Thoracic aorta (tissue), 2 donors: ENCODE results near the gene TUBB1. TPM values are rescaled to one million over a fixed set of nuclear protein-coding genes. Genes with fewer than 3 reads are reported as not detected.
"Not testable (repeated sequence)": the region's sequence is repeated elsewhere in the genome, so short reads cannot be mapped to it uniquely, and the experiment has no call there.

Source experiments
- ATAC-seq: fragments of 150-250 bp; one replicate; pipeline ENCODE4 v1.8.0; 2017; ENCODE audit warnings: low read depth; ENCODE audit not compliant: insufficient number of reproducible peaks, low FRiP score
- DNase-seq: peaks from one replicate; pipeline ENCODE4 v3.0.0-alpha.2; 2020; ENCODE audit warnings: low spot score
- H3K27ac ChIP-seq, 2 donors: fragments of 200-600 bp; sonication (generic); 1 replicate in 1 of 2; 2 replicates in 1 of 2; pipeline ENCODE4 v1.5.1; 2016; ENCODE audit warnings: mild to moderate bottlenecking in 2 of 2, moderate library complexity in 2 of 2
- H3K27me3 ChIP-seq: fragments of 200-600 bp; sonication (generic); replicated peaks from 2 replicates; pipeline ENCODE4 v1.6.0; 2016; ENCODE audit warnings: mild to moderate bottlenecking; ENCODE audit not compliant: insufficient read depth
- H3K36me3 ChIP-seq: fragments of 200-600 bp; sonication (generic); one replicate; pipeline ENCODE4 v1.5.1; 2016
- H3K4me1 ChIP-seq, 2 donors: fragments of 200-600 bp; sonication (generic); 1 replicate in 1 of 2; 2 replicates in 1 of 2; pipeline versions ENCODE4 v1.5.1 to v1.6.0; 2016; ENCODE audit warnings: low read depth in 2 of 2, mild to moderate bottlenecking in 1 of 2; ENCODE audit not compliant: control insufficient read depth in 1 of 2
- H3K4me3 ChIP-seq: fragments of 200-600 bp; sonication (generic); 2 replicates; pipeline ENCODE4 v1.5.1; 2016; ENCODE audit warnings: mild to moderate bottlenecking
- H3K9me3 ChIP-seq: fragments of 200-600 bp; sonication (generic); 2 replicates; pipeline ENCODE4 v1.5.1; 2016
- total RNA-seq, 2 donors: library from RNA; depleted of rRNA; stranded (reverse); fragments of >200 nt; gene quantifications; one replicate each; pipeline versions ENCODE4 v1.1.0 to v1.2.3, GENCODE V29; 2016
- TF ChIP-seq, protein P1 (sequence below): fragments of 200-600 bp; sonication (generic); IDR thresholded peaks from one replicate; pipeline ENCODE4 v1.5.1; 2019; ENCODE audit warnings: antibody characterized with exemption

Gene TUBB1
- total RNA-seq, 2 donors from 2014 or later = 0.54 TPM; not detected in 1

DNA sequence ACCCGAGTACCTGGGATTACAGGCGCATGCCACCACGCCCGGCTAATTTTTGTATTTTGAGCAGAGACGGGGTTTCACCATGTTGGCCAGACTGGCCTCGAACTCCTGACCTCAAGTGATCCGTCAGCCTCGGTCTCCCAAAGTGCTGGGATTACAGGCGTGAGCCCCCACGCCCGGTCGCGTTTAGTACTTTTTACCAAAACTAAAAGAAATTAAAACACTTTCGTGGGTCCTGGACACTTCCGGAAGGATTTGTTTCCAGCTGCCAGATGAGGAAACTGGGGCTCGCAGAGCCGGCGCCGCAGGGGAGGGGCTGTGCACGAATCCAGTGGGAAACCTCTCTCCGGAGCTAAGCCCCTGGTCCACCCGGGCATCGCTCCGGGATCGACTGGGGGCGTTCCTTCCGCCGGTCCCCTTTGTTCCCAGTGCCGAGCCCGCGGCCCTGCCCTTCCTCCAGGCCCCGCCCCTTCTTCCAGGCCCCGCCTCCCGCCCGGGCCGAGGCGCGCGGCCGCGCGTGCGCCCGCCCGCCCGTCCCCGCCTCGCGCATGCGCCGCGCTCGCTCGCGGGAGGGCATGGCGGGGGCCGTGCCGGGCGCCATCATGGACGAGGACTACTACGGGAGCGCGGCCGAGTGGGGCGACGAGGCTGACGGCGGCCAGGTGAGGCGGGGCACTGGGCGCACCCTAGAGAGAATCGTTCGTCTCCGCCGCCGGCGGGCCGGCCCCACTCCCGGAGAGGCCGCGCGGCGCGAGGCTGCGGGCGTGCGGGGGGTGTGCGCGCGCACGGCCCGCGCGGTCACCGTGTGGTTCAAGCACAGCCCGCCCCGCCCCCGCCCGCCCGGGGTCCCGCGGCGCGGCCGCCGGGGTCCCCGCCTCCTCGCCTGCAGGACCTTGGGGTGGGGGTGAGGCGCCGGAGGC is 38.3 kb upstream of the TUBB1 start, which contains the start of gene NELFCD:
Gene NELFCD (plus strand): TSS at position 546 of the 917 bp plus-strand sequence. CDS start 54 bp downstream, at position 600.
- Histone ChIP-seq H3K27me3 (no peaks in the 10 kb centered on the region), H3K27ac (peak within 1 kb of the TSS; percentile 75 to 85), H3K4me1 (peaks cover 15 to 37% of the 10 kb centered on the region in 2 donors), H3K36me3 (no peaks in the 10 kb centered on the region), H3K4me3 (peak within 1 kb of the TSS; percentile 98), H3K9me3 (no peaks in the 10 kb centered on the region)
- DNase-seq (peak; percentile 29), ATAC-seq (peak; percentile 93)
- TF ChIP-seq, protein P1, sequence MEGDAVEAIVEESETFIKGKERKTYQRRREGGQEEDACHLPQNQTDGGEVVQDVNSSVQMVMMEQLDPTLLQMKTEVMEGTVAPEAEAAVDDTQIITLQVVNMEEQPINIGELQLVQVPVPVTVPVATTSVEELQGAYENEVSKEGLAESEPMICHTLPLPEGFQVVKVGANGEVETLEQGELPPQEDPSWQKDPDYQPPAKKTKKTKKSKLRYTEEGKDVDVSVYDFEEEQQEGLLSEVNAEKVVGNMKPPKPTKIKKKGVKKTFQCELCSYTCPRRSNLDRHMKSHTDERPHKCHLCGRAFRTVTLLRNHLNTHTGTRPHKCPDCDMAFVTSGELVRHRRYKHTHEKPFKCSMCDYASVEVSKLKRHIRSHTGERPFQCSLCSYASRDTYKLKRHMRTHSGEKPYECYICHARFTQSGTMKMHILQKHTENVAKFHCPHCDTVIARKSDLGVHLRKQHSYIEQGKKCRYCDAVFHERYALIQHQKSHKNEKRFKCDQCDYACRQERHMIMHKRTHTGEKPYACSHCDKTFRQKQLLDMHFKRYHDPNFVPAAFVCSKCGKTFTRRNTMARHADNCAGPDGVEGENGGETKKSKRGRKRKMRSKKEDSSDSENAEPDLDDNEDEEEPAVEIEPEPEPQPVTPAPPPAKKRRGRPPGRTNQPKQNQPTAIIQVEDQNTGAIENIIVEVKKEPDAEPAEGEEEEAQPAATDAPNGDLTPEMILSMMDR = no peak

DNA sequence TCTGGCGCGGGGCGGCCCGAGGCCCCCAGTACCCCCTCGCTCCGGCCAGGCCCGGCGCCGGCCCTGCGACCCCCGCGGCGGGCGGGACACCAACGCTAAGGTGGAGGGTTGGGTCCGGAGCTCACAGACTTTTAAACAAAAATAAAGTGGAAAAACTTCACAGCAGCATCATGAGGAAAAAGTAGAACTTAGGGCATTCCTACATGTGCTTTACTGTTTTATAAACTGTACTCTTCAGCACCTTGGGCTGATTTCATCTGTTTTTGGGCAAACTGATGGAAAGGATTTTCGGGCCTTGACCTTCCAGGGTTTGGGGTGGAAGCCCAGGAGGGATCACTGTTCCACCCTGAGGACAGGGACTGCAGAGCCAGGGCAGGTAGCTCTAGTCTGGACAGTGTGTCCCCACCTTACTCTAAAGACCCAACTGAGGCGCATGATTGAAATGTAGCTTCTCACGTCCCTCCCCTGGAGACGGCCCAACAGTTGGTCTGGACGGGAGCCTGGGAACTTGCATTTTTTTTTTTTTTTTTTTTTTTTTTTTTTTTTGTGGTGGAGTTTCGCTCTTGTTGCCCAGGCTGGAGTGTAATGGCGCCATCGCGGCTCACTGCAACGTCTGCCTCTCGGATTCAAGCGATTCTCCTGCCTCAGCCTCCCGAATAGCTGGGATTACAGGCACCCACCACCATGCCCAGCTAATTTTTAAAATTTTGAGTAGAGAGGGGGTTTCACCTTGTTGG is 37.4 kb upstream of the TUBB1 start:
- ATAC-seq = no peak
- Histone ChIP-seq H3K27me3 (no peaks in the 10 kb centered on the region), H3K36me3 (peaks cover 5% of the 10 kb centered on the region), H3K4me3 (peak overlapping the region; percentile 98), H3K9me3 (no peaks in the 10 kb centered on the region), H3K4me1 (peaks cover 15 to 37% of the 10 kb centered on the region in 2 donors), H3K27ac (peak overlapping the region in 1 of 2 donors; percentile 85)
- DNase-seq = no peak
- TF ChIP-seq, protein P1 = no peak

DNA sequence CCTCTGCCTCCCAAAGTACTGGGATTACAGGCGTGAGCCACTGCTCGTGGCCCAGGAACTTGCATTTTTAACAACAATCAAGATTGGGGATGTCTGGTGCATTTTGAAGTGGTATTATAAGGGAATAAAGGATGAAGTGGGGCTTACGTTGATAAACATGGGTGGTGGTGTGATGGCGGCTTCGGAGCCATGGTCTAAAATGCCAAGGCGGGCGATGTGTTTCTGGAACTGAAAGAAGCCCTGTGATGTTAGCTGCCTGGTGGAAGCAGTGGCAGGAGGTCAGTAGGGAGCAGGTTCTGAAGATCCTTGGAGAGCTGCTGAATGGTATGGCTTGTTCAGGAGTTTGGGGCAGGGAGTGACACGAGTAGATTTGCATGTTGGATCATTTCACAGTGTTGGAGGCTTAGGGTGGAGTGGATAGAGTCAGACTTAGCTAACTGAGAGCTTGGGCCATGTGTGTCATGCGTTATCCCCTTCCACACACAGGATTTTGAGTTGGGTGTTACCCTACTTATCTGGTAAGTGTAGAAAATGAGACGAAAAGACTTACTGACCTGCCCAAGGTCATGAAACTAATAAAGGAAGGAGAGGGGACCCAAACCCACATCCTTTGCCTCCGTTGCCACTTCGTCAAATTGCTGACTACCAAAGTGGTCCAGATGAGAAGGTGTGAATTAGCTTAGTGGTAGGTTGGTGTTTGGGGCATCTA is 36.7 kb upstream of the TUBB1 start:
- no peaks in the 10 kb centered on the region for H3K9me3 ChIP-seq
- peaks cover 6% of the 10 kb centered on the region for H3K36me3 ChIP-seq
- TF ChIP-seq, protein P1 = no peak
- ATAC-seq = no peak
- peaks cover 15 to 37% of the 10 kb centered on the region in 2 donors for H3K4me1 ChIP-seq
- no peak overlapping the region for H3K27ac ChIP-seq
- peak overlapping the region; percentile 98 for H3K4me3 ChIP-seq
- H3K27me3 ChIP-seq = no peaks in the 10 kb centered on the region
- no peak for DNase-seq

GRCh38 chr20:58983115-58983468 is 36.1 kb upstream of the TUBB1 start:
- not testable (repeated sequence) for H3K4me3 ChIP-seq, DNase-seq, H3K27ac ChIP-seq, H3K9me3 ChIP-seq, ATAC-seq, H3K27me3 ChIP-seq
- Histone ChIP-seq H3K36me3 (peaks cover 11% of the 10 kb centered on the region), H3K4me1 (peaks cover 15 to 41% of the 10 kb centered on the region in 2 donors)

DNA sequence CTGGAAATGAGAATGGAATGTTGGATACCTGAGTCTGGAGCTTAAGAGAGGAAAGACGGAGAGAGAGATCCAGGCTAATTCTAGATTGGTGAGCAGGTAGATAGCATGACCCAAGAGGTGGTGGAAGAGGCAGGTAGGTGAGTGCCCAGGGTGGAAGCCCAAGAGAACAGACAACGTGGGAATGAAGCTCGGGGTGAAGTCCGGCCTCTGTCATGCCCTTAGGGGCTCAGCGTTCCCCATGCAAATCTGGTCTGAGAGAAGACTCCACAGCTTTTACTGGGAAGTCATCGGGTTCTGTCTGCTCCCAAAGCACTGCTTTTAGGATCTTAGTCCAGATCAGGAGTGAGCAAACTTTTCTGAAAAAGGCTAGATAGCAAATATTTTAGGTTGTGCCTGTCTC is 34.5 kb upstream of the TUBB1 start:
- ATAC-seq = no peak
- peaks cover 21% of the 10 kb centered on the region for H3K36me3 ChIP-seq
- no peak overlapping the region for H3K27ac ChIP-seq
- TF ChIP-seq, protein P1 = no peak
- no peak overlapping the region for H3K4me3 ChIP-seq
- no peaks in the 10 kb centered on the region for H3K9me3 ChIP-seq
- DNase-seq = no peak
- peaks cover 15 to 49% of the 10 kb centered on the region in 2 donors for H3K4me1 ChIP-seq
- H3K27me3 ChIP-seq = no peaks in the 10 kb centered on the region
